ENCODE results near the gene SBNO2. TPM values are rescaled to one million over a fixed set of nuclear protein-coding genes. Genes with fewer than 3 reads are reported as not detected.

The SBNO2 gene
- total RNA-seq, 2 experiments from 2014 or later, result 26.6 to 43.3 TPM

DNA sequence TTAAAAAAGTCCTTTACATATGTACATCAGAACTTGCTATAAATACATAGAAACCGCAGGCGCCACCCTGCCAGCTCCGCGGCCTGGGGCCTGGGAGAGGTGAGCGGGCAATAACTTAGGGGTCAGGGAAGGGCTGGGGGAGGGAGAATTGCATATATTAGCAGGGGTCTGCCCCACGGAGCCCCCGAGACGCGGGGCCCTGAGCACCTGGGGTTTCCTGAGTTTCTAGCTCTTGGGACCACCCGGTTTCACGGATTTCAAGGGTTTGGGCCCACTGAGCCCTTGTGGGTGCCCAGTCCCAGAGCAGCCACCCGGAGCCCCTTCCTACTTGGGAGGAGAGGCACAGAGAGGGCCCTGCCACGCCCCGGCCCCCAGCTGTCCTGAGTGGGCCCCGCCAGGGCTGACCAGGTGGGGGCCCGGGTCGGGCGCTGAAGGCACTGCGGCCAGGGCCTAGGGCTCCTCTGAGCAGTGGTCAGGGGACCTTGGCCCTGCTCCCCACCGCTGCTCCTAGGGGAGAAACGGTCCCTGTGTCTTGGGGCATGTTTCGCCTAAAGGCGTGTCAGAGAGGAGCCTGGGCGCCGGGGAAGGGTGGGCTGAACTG is 66.3 kb downstream of the SBNO2 start:
- 0 out of 2 replicates have a peak overlapping the region, but pooled peaks have one; percentile 13 for H3K4me2 ChIP-seq (ENCODE audit: low read length)
- POLR2A ChIA-PET, result no interaction called here
- H3K9me2 ChIP-seq (ENCODE audit: insufficient read depth, low read length), result no peaks in the 10 kb centered on the region
- peaks cover 38% of the 10 kb centered on the region for H3K36me3 ChIP-seq (ENCODE audit: insufficient read depth, low read length)
- H4K20me1 ChIP-seq (ENCODE audit: insufficient read depth, low read length), result peaks cover 6% of the 10 kb centered on the region; the same call in 1 of the 2 replicates
- no peaks in the 10 kb centered on the region for H3K79me2 ChIP-seq (ENCODE audit: insufficient read depth, low read depth, low read length)
- H3K9me3 ChIP-seq (ENCODE audit: low read length), result no peaks in the 10 kb centered on the region
- TF ChIP-seq, protein P1, sequence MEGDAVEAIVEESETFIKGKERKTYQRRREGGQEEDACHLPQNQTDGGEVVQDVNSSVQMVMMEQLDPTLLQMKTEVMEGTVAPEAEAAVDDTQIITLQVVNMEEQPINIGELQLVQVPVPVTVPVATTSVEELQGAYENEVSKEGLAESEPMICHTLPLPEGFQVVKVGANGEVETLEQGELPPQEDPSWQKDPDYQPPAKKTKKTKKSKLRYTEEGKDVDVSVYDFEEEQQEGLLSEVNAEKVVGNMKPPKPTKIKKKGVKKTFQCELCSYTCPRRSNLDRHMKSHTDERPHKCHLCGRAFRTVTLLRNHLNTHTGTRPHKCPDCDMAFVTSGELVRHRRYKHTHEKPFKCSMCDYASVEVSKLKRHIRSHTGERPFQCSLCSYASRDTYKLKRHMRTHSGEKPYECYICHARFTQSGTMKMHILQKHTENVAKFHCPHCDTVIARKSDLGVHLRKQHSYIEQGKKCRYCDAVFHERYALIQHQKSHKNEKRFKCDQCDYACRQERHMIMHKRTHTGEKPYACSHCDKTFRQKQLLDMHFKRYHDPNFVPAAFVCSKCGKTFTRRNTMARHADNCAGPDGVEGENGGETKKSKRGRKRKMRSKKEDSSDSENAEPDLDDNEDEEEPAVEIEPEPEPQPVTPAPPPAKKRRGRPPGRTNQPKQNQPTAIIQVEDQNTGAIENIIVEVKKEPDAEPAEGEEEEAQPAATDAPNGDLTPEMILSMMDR (conservative IDR thresholded peaks at IDR 0.05; ENCODE audit: low read length), result no peak
- no peak for TF ChIP-seq EZH2phosphoT487 (IDR thresholded peaks at IDR 0.05; ENCODE audit: borderline replicate concordance, low read depth, low read length)
- CTCF ChIA-PET (ENCODE audit: unreplicated experiment), result no interaction called here
- H2AFZ ChIP-seq (ENCODE audit: low read length), result no peak overlapping the region
- no peak for DNase-seq (ENCODE audit: low spot score)
- H3K27ac ChIP-seq (ENCODE audit: low read depth, low read length, poor library complexity, severe bottlenecking), result no peak overlapping the region
- peaks cover 29% of the 10 kb centered on the region for H3K4me1 ChIP-seq (ENCODE audit: insufficient read depth, low read length, poor library complexity, severe bottlenecking)
- intact Hi-C loops (cut with micrococcal nuclease; ENCODE audit: unreplicated experiment), result no loop called here
- BruUV-seq (replicated peaks), result no TSS peak
- no peak overlapping the region for H3K4me3 ChIP-seq (ENCODE audit: low read depth, low read length, poor library complexity, severe bottlenecking)

DNA sequence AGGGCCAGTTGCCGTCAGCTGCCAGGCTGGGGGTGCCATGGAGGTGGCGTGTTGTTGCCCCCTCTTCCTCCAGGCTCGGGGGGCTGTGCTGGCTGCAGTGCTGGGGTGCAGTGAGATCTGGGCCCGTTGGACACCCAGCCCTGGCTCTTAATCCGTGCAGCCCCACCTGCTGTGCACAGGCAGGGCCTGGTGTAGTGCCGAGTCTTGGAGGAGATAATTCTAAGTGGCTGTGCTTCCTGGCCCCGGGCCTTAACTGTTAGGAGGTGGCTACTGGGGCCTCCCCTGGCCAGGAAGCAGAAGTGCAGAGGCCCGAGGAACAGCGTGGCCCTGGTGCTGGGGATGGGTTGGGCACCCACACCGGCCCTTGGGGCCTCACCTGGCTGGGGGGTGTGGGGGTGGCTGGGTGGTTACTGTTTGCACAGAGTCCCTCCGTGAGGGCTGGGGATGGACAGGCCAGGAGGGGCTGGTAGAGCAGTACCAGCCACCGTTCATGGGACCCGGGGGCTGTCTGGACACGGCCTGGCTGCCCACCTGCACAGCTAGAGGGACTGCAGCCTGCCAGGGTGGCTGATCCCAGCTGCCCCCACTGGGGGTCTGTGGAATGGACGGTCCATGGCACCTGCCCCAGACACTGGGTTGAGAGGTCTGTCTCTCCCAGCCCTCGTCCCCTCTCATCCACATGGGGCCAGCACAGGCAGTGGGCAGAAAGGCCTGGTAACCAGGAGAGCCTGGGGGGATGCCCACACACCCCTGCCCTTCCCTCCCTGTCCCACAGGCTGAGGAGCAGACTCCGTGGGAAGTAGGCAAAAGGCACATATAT is 67.0 kb downstream of the SBNO2 start:
- BruUV-seq (replicated peaks), result no TSS peak
- H3K4me2 ChIP-seq (ENCODE audit: low read length), result peak overlapping the region; percentile 17; the same call in 1 of the 2 replicates
- no peak overlapping the region for H3K27ac ChIP-seq (ENCODE audit: low read depth, low read length, poor library complexity, severe bottlenecking)
- no peak for DNase-seq (ENCODE audit: low spot score)
- peaks cover 36% of the 10 kb centered on the region for H3K4me1 ChIP-seq (ENCODE audit: insufficient read depth, low read length, poor library complexity, severe bottlenecking)
- POLR2A ChIA-PET, result no interaction called here
- peaks cover 6% of the 10 kb centered on the region; the same call in 1 of the 2 replicates for H4K20me1 ChIP-seq (ENCODE audit: insufficient read depth, low read length)
- TF ChIP-seq, protein P1 (conservative IDR thresholded peaks at IDR 0.05; ENCODE audit: low read length), result no peak
- no peak for TF ChIP-seq EZH2phosphoT487 (IDR thresholded peaks at IDR 0.05; ENCODE audit: borderline replicate concordance, low read depth, low read length)
- CTCF ChIA-PET (ENCODE audit: unreplicated experiment), result no interaction called here
- no peaks in the 10 kb centered on the region for H3K9me3 ChIP-seq (ENCODE audit: low read length)
- no peak overlapping the region for H2AFZ ChIP-seq (ENCODE audit: low read length)
- H3K4me3 ChIP-seq (ENCODE audit: low read depth, low read length, poor library complexity, severe bottlenecking), result no peak overlapping the region
- H3K36me3 ChIP-seq (ENCODE audit: insufficient read depth, low read length), result peaks cover 31% of the 10 kb centered on the region
- no peaks in the 10 kb centered on the region for H3K79me2 ChIP-seq (ENCODE audit: insufficient read depth, low read depth, low read length)
- no peaks in the 10 kb centered on the region for H3K9me2 ChIP-seq (ENCODE audit: insufficient read depth, low read length)
- intact Hi-C loops (cut with micrococcal nuclease; ENCODE audit: unreplicated experiment), result no loop called here
